ENCODE results near the gene TYW1B. TPM values are rescaled to one million over a fixed set of nuclear protein-coding genes. Genes with fewer than 3 reads are reported as not detected.
A peak's percentile ranks its signal among the peaks of the same experiment; 100 is the strongest.
"Not testable (repeated sequence)": the region's sequence is repeated elsewhere in the genome, so short reads cannot be mapped to it uniquely, and the experiment has no call there.

The TYW1B gene
- polyA plus RNA-seq, 3 donors, result 0.17 to 2.9 (median 0.31) TPM

- H4K20me1 ChIP-seq (ENCODE audit: insufficient read depth, low read length); H3K27me3 Mint-ChIP-seq (ENCODE audit: low read depth in 3 of 3); H3K36me3 Mint-ChIP-seq; H3K4me2 ChIP-seq (replicated peaks; ENCODE audit: extremely low read depth, low read length, poor library complexity, severe bottlenecking); H3K27ac ChIP-seq (ENCODE audit: low read depth in 1 of 2, low read length in 2 of 2); H3K36me3 ChIP-seq (replicated peaks in 1 of 2; ENCODE audit: control insufficient read depth in 1 of 2, insufficient read depth in 2 of 2, low read length in 2 of 2); H3K9me3 Mint-ChIP-seq; H3K27me3 ChIP-seq (ENCODE audit: control insufficient read depth in 2 of 2, insufficient read depth in 2 of 2, low read length in 2 of 2); H3K79me2 ChIP-seq (ENCODE audit: insufficient read depth, low read length); H3K4me1 Mint-ChIP-seq; intact Hi-C loops (cut with micrococcal nuclease); H3K4me3 ChIP-seq (replicated peaks in 1 of 3; ENCODE audit: low read depth in 2 of 3, low read length in 3 of 3); DNase-seq; H3K4me1 ChIP-seq (ENCODE audit: control insufficient read depth in 1 of 2, insufficient read depth in 2 of 2, low read length in 2 of 2); H3K27ac Mint-ChIP-seq; H3K9me3 ChIP-seq (replicated peaks in 1 of 2; ENCODE audit: control insufficient read depth in 1 of 2, insufficient read depth in 1 of 2, low read length in 2 of 2); H3K9ac ChIP-seq (ENCODE audit: insufficient read depth, low read length, poor library complexity, severe bottlenecking); H3K4me3 Mint-ChIP-seq; H2AFZ ChIP-seq (ENCODE audit: insufficient read depth, low read depth, low read length, poor library complexity, severe bottlenecking): not testable (repeated sequence)
- WGBS (ENCODE audit: insufficient coverage), result 0% methylated on average over 2 of the region's 8 CpGs
- peak; percentile 20 for TF ChIP-seq CTCF (IDR thresholded peaks at IDR 0.05)
These were observed 192.6 kb downstream of the TYW1B start for GRCh38 chr7:72635273-72635908.

GRCh38 chr7:72632765-72633292, 195.2 kb downstream of the TYW1B start:
- H3K9me3 ChIP-seq (replicated peaks in 1 of 2; ENCODE audit: control insufficient read depth in 1 of 2, insufficient read depth in 1 of 2, low read length in 2 of 2); H3K27me3 ChIP-seq (ENCODE audit: control insufficient read depth in 2 of 2, insufficient read depth in 2 of 2, low read length in 2 of 2); H3K4me3 Mint-ChIP-seq; DNase-seq; H3K9ac ChIP-seq (ENCODE audit: insufficient read depth, low read length, poor library complexity, severe bottlenecking); H3K4me2 ChIP-seq (replicated peaks; ENCODE audit: extremely low read depth, low read length, poor library complexity, severe bottlenecking); H4K20me1 ChIP-seq (ENCODE audit: insufficient read depth, low read length); H3K4me1 ChIP-seq (ENCODE audit: control insufficient read depth in 1 of 2, insufficient read depth in 2 of 2, low read length in 2 of 2); H3K36me3 Mint-ChIP-seq; H2AFZ ChIP-seq (ENCODE audit: insufficient read depth, low read depth, low read length, poor library complexity, severe bottlenecking); H3K4me3 ChIP-seq (replicated peaks in 1 of 3; ENCODE audit: low read depth in 2 of 3, low read length in 3 of 3); intact Hi-C loops (cut with micrococcal nuclease); H3K27me3 Mint-ChIP-seq (ENCODE audit: low read depth in 3 of 3); H3K36me3 ChIP-seq (replicated peaks in 1 of 2; ENCODE audit: control insufficient read depth in 1 of 2, insufficient read depth in 2 of 2, low read length in 2 of 2); H3K9me3 Mint-ChIP-seq; H3K4me1 Mint-ChIP-seq; H3K27ac ChIP-seq (ENCODE audit: low read depth in 1 of 2, low read length in 2 of 2); H3K79me2 ChIP-seq (ENCODE audit: insufficient read depth, low read length): not testable (repeated sequence)
- WGBS (ENCODE audit: insufficient coverage), result no CpG with 5 or more reads among the region's 1 CpG
- peak overlapping the region in 1 of 7 donors; percentile 59 for H3K27ac Mint-ChIP-seq

GRCh38 chr7:72628375-72628774, 199.6 kb downstream of the TYW1B start:
- H3K9me3 Mint-ChIP-seq; H3K27ac ChIP-seq (ENCODE audit: low read depth in 1 of 2, low read length in 2 of 2); H3K4me2 ChIP-seq (replicated peaks; ENCODE audit: extremely low read depth, low read length, poor library complexity, severe bottlenecking); H3K27me3 Mint-ChIP-seq (ENCODE audit: low read depth in 3 of 3); DNase-seq; H4K20me1 ChIP-seq (ENCODE audit: insufficient read depth, low read length); H3K4me1 Mint-ChIP-seq; H3K36me3 ChIP-seq (replicated peaks in 1 of 2; ENCODE audit: control insufficient read depth in 1 of 2, insufficient read depth in 2 of 2, low read length in 2 of 2); intact Hi-C loops (cut with micrococcal nuclease); H3K79me2 ChIP-seq (ENCODE audit: insufficient read depth, low read length); H3K27ac Mint-ChIP-seq; H3K9me3 ChIP-seq (replicated peaks in 1 of 2; ENCODE audit: control insufficient read depth in 1 of 2, insufficient read depth in 1 of 2, low read length in 2 of 2); H3K9ac ChIP-seq (ENCODE audit: insufficient read depth, low read length, poor library complexity, severe bottlenecking); H3K27me3 ChIP-seq (ENCODE audit: control insufficient read depth in 2 of 2, insufficient read depth in 2 of 2, low read length in 2 of 2); H3K4me3 Mint-ChIP-seq; H2AFZ ChIP-seq (ENCODE audit: insufficient read depth, low read depth, low read length, poor library complexity, severe bottlenecking); H3K4me1 ChIP-seq (ENCODE audit: control insufficient read depth in 1 of 2, insufficient read depth in 2 of 2, low read length in 2 of 2); H3K4me3 ChIP-seq (replicated peaks in 1 of 3; ENCODE audit: low read depth in 2 of 3, low read length in 3 of 3): not testable (repeated sequence)
- WGBS (ENCODE audit: insufficient coverage), result no CpG with 5 or more reads among the region's 3 CpGs
- peaks cover 10 to 18% of the 10 kb centered on the region in 2 donors for H3K36me3 Mint-ChIP-seq

GRCh38 chr7:72626428-72627011, 201.5 kb downstream of the TYW1B start:
- H3K27me3 Mint-ChIP-seq (ENCODE audit: low read depth in 3 of 3); H3K4me1 ChIP-seq (ENCODE audit: control insufficient read depth in 1 of 2, insufficient read depth in 2 of 2, low read length in 2 of 2); DNase-seq; H3K4me2 ChIP-seq (replicated peaks; ENCODE audit: extremely low read depth, low read length, poor library complexity, severe bottlenecking); H3K9ac ChIP-seq (ENCODE audit: insufficient read depth, low read length, poor library complexity, severe bottlenecking); intact Hi-C loops (cut with micrococcal nuclease); H2AFZ ChIP-seq (ENCODE audit: insufficient read depth, low read depth, low read length, poor library complexity, severe bottlenecking); H3K9me3 ChIP-seq (replicated peaks in 1 of 2; ENCODE audit: control insufficient read depth in 1 of 2, insufficient read depth in 1 of 2, low read length in 2 of 2); H3K4me3 ChIP-seq (replicated peaks in 1 of 3; ENCODE audit: low read depth in 2 of 3, low read length in 3 of 3); H3K79me2 ChIP-seq (ENCODE audit: insufficient read depth, low read length); H3K4me1 Mint-ChIP-seq; H4K20me1 ChIP-seq (ENCODE audit: insufficient read depth, low read length); H3K27ac Mint-ChIP-seq; H3K4me3 Mint-ChIP-seq; H3K27me3 ChIP-seq (ENCODE audit: control insufficient read depth in 2 of 2, insufficient read depth in 2 of 2, low read length in 2 of 2); H3K27ac ChIP-seq (ENCODE audit: low read depth in 1 of 2, low read length in 2 of 2); H3K36me3 ChIP-seq (replicated peaks in 1 of 2; ENCODE audit: control insufficient read depth in 1 of 2, insufficient read depth in 2 of 2, low read length in 2 of 2); H3K9me3 Mint-ChIP-seq: not testable (repeated sequence)
- peaks cover 10 to 18% of the 10 kb centered on the region in 2 donors for H3K36me3 Mint-ChIP-seq
- WGBS (ENCODE audit: insufficient coverage), result 100% methylated on average over 2 of the region's 7 CpGs
